ENCODE measurements around the gene ERG.

ERG gene

GRCh38 chr21:38499296-38499695 is 1.0 kb upstream of the ERG start:
- Histone ChIP-seq H3K4me3 (no peak overlapping the region), H3K36me3 (no peaks in the 10 kb centered on the region), H3K9me3 (no peaks in the 10 kb centered on the region), H3K4me1 (peaks cover 0 to 76% (median 27%) of the 10 kb centered on the region in 4 donors), H3K27ac (peak overlapping the region; percentile 42 to 52), H3K27me3 (no peaks in the 10 kb centered on the region)
- intact Hi-C loops (cut with DNase I; ENCODE audit: low total_unique reads), result no loop called here
- DNase-seq, result no peak
- no peak for TF ChIP-seq CTCF (IDR thresholded peaks at IDR 0.05)

GRCh38 chr21:38496224-38496623 is 2.1 kb downstream of the ERG start:
- intact Hi-C loops (cut with DNase I; ENCODE audit: low total_unique reads), result no loop called here
- Histone ChIP-seq H3K4me3 (peak overlapping the region; percentile 3 to 18), H3K27ac (peak overlapping the region; percentile 13 to 65)

GRCh38 chr21:38495696-38496095 is 2.6 kb downstream of the ERG start:
- intact Hi-C loops (cut with DNase I; ENCODE audit: low total_unique reads), result no loop called here
- H3K36me3 ChIP-seq, result no peaks in the 10 kb centered on the region
- H3K4me3 ChIP-seq, result peak overlapping the region; percentile 3 to 18
- no peak for TF ChIP-seq CTCF (IDR thresholded peaks at IDR 0.05)
- no peaks in the 10 kb centered on the region for H3K9me3 ChIP-seq
- no peaks in the 10 kb centered on the region for H3K27me3 ChIP-seq
- H3K4me1 ChIP-seq, result peaks cover 0 to 95% (median 32%) of the 10 kb centered on the region in 4 donors
- H3K27ac ChIP-seq, result peak overlapping the region; percentile 33 to 65
- DNase-seq, result no peak

More at GRCh38 chr21:38496224-38496623, 2.1 kb downstream of the ERG start:
- no peak for TF ChIP-seq CTCF (IDR thresholded peaks at IDR 0.05)
- Histone ChIP-seq H3K27me3 (no peaks in the 10 kb centered on the region), H3K9me3 (no peaks in the 10 kb centered on the region), H3K36me3 (no peaks in the 10 kb centered on the region), H3K4me1 (peaks cover 0 to 90% (median 28%) of the 10 kb centered on the region in 4 donors)
- no peak for DNase-seq

- Histone ChIP-seq H3K4me3 (peak overlapping the region; percentile 3 to 18), H3K27me3 (no peaks in the 10 kb centered on the region), H3K9me3 (no peaks in the 10 kb centered on the region), H3K4me1 (peaks cover 0 to 96% (median 36%) of the 10 kb centered on the region in 4 donors), H3K36me3 (no peaks in the 10 kb centered on the region), H3K27ac (peak overlapping the region; percentile 33 to 65)
- TF ChIP-seq CTCF (IDR thresholded peaks at IDR 0.05), result no peak
- intact Hi-C loops (cut with DNase I; ENCODE audit: low total_unique reads), result no loop called here
- no peak for DNase-seq
Measured at GRCh38 chr21:38495242-38495641, 3.0 kb downstream of the ERG start.

- peak overlapping the region; percentile 33 to 65 for H3K27ac ChIP-seq
- H3K9me3 ChIP-seq, result no peaks in the 10 kb centered on the region
- no peaks in the 10 kb centered on the region for H3K36me3 ChIP-seq
- H3K27me3 ChIP-seq, result no peaks in the 10 kb centered on the region
- peak; percentile 51 to 89 for DNase-seq
- intact Hi-C loops (cut with DNase I; ENCODE audit: low total_unique reads), result no loop called here
- H3K4me1 ChIP-seq, result peaks cover 0 to 96% (median 38%) of the 10 kb centered on the region in 4 donors
- no peak for TF ChIP-seq CTCF (IDR thresholded peaks at IDR 0.05)
- H3K4me3 ChIP-seq, result peak overlapping the region; percentile 3 to 18
Measured at GRCh38 chr21:38494703-38495102, 3.6 kb downstream of the ERG start.

- no peak overlapping the region for H3K4me3 ChIP-seq
- H3K4me1 ChIP-seq, result peaks cover 0 to 96% (median 41%) of the 10 kb centered on the region in 4 donors
- DNase-seq, result no peak
- H3K9me3 ChIP-seq, result no peaks in the 10 kb centered on the region
- H3K27ac ChIP-seq, result peak overlapping the region; percentile 25 to 65
- TF ChIP-seq CTCF (IDR thresholded peaks at IDR 0.05), result no peak
- H3K27me3 ChIP-seq, result no peaks in the 10 kb centered on the region
- no peaks in the 10 kb centered on the region for H3K36me3 ChIP-seq
- intact Hi-C loops (cut with DNase I; ENCODE audit: low total_unique reads), result no loop called here
Measured at GRCh38 chr21:38494251-38494642, 4.0 kb downstream of the ERG start.

Measured in tibial artery (tissue), 4 donors.